Activated naive CD4-positive, alpha-beta T cell treated with anti-CD3 and anti-CD28 coated beads for 36 hours (primary cell): ENCODE results near the gene RBM42. TPM values are rescaled to one million over a fixed set of nuclear protein-coding genes. Genes with fewer than 3 reads are reported as not detected.
"Not testable (repeated sequence)": the region's sequence is repeated elsewhere in the genome, so short reads cannot be mapped to it uniquely, and the experiment has no call there.

Experiments
- CTCF ChIA-PET: fragments of 350-600 bp; sonication (Branson Sonifier 250); formaldehyde crosslinking; loops from one replicate; lab custom pipeline; 2021; ENCODE audit warnings: antibody characterized with exemption; lab: Charles Lee
- DNase-seq: peaks from one replicate; pipeline ENCODE4 v3.0.0-alpha.2; 2020
- H3K27ac Mint-ChIP-seq: one replicate; pipeline ENCODE4 v1.8.0; 2021; ENCODE audit warnings: mild to moderate bottlenecking, mixed read lengths
- H3K27me3 Mint-ChIP-seq: one replicate; pipeline ENCODE4 v1.8.0; 2021; ENCODE audit warnings: low read depth, mixed read lengths
- H3K36me3 Mint-ChIP-seq: one replicate; pipeline ENCODE4 v1.8.0; 2021; ENCODE audit warnings: low read depth, mixed read lengths
- H3K4me1 Mint-ChIP-seq: one replicate; pipeline ENCODE4 v1.8.0; 2021; ENCODE audit warnings: low read depth, mixed read lengths
- H3K4me3 Mint-ChIP-seq: one replicate; pipeline ENCODE4 v1.8.0; 2021; ENCODE audit warnings: mild to moderate bottlenecking, moderate library complexity, mixed read lengths
- H3K9me3 Mint-ChIP-seq: one replicate; pipeline ENCODE4 v1.8.0; 2021; ENCODE audit warnings: mixed read lengths
- intact Hi-C: fragments of 100-400 bp; cut with micrococcal nuclease; formaldehyde crosslinking; loops from one replicate; pipeline ENCODE4 v1.15.1; 2023
- total RNA-seq, 2 experiments: library from RNA; stranded (reverse); gene quantifications; one replicate each; pipeline ENCODE4 v1.2.3, GENCODE V29; 2021

RBM42 gene
- total RNA-seq, 2 experiments from 2014 or later, result 64.2 to 66.2 TPM

GRCh38 chr19:35643255-35644205, 14.7 kb downstream of the RBM42 start:
- Mint-ChIP-seq H3K9me3 (no peaks in the 10 kb centered on the region), H3K27me3 (no peaks in the 10 kb centered on the region), H3K36me3 (peaks cover 1% of the 10 kb centered on the region), H3K27ac (peak overlapping the region; percentile 79), H3K4me3 (peak overlapping the region; percentile 82), H3K4me1 (peaks cover 36% of the 10 kb centered on the region)
- intact Hi-C loops, result loop anchor here (1.0 to 5.0 kb wide), 7 partner anchors 15 to 225 kb away; partner anchors contain the start of genes APLP1, ARHGAP33, HAUS5 and TMEM147
- DNase-seq, result peak; percentile 83
- CTCF ChIA-PET, result interaction anchor here (0.7 kb wide), 1 partner anchor 30 kb away, joined by 4 read pairs; no protein-coding TSS in a partner anchor

DNA sequence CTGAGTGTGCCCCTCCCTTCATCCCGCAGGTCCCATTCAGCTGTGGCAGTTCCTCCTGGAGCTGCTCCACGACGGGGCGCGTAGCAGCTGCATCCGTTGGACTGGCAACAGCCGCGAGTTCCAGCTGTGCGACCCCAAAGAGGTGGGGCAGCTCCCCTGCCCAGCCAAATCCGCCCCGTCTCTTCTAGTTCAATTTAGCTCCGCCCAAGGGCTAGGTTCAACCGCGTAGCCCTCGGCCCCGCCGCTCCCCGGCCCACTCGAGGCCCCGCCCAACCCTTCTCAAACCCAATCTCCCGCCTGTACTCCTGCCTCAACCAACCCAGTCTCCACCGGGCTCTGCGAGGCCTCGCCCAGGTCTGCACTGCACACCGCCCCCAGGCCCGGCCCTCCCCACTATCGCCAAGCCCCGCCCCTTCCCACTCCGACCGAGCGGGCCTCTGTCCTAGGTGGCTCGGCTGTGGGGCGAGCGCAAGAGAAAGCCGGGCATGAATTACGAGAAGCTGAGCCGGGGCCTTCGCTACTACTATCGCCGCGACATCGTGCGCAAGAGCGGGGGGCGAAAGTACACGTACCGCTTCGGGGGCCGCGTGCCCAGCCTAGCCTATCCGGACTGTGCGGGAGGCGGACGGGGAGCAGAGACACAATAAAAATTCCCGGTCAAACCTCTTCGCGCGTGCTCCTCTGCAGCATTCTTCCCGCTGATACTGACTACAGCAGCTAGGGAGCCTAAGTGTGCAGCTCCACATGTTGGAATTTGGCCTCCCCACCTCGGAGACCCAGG, 15.6 kb downstream of the RBM42 start:
- H3K4me1 Mint-ChIP-seq, result peaks cover 40% of the 10 kb centered on the region
- peak; percentile 97 for DNase-seq
- H3K27ac Mint-ChIP-seq, result peak overlapping the region; percentile 79
- H3K27me3 Mint-ChIP-seq, result no peaks in the 10 kb centered on the region
- H3K9me3 Mint-ChIP-seq, result no peaks in the 10 kb centered on the region
- peak overlapping the region; percentile 82 for H3K4me3 Mint-ChIP-seq
- intact Hi-C loops, result loop anchor here (1.0 to 5.0 kb wide), 6 partner anchors 16 to 133 kb away; partner anchors contain the start of genes ARHGAP33, HAUS5 and TMEM147
- CTCF ChIA-PET, result interaction anchor here (0.9 kb wide), 1 partner anchor 97 kb away, joined by 4 read pairs; no protein-coding TSS in a partner anchor
- H3K36me3 Mint-ChIP-seq, result peaks cover 3% of the 10 kb centered on the region

GRCh38 chr19:35644987-35645679, 16.3 kb downstream of the RBM42 start:
- no peaks in the 10 kb centered on the region for H3K9me3 Mint-ChIP-seq
- no peaks in the 10 kb centered on the region for H3K27me3 Mint-ChIP-seq
- CTCF ChIA-PET, result interaction anchor here (0.5 to 0.9 kb wide), 3 partner anchors 49 to 97 kb away, joined by 3 to 4 read pairs (median 3); no protein-coding TSS in a partner anchor
- H3K4me3 Mint-ChIP-seq, result peak overlapping the region; percentile 82
- peak overlapping the region; percentile 79 for H3K27ac Mint-ChIP-seq
- H3K4me1 Mint-ChIP-seq, result peaks cover 45% of the 10 kb centered on the region
- intact Hi-C loops, result loop anchor here (1.0 to 5.0 kb wide), 6 partner anchors 17 to 132 kb away; partner anchors contain the start of genes ARHGAP33, HAUS5 and TMEM147
- DNase-seq, result peak; percentile 90
- H3K36me3 Mint-ChIP-seq, result peaks cover 3% of the 10 kb centered on the region

DNA sequence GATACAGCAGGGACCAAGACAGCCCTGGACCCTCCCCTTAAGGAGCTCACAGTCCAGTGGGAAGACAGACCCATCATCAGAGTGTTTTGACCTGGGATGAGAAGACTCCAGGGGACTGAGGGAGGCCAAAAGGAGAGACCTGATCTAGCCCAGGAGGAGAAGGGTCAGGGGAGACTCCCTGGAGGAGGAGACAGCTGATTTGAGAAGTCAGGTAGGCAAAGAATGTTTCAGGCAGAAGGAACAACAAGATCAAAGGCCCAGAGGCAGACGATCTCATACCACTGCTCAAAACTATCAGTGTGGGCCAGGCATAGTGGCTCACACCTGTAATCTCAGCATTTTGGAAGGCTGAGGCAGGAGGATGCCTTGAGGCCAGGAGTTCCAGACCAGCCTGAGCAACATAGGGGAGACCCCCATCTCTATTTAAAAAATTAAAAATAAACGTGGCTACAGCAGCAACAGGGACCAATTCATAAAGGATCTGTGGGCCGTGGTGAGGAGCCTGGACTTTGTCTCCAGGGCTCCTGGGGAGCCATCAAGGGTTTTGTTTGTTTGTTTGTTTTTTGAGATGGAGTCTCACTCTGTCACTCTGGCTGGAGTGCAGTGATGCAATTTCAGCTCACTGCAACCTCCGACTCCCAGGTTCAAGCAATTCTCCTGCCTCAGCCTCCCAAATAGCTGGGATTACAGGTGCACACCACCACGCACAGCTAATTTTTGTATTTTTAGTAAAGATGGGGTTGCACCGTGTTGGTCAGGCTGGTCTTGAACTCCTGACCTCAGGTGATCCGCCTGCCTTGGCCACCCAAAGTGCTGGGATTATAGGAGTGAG, 17.1 kb downstream of the RBM42 start:
- CTCF ChIA-PET, result interaction anchor here (0.9 kb wide), 1 partner anchor 53 kb away, joined by 3 read pairs; no protein-coding TSS in a partner anchor
- intact Hi-C loops, result loop anchor here (2.0 kb wide), 1 partner anchor 67 kb away; no protein-coding TSS in a partner anchor
- no peak for DNase-seq
- H3K9me3 Mint-ChIP-seq, result no peaks in the 10 kb centered on the region
- H3K27ac Mint-ChIP-seq, result no peak overlapping the region
- H3K27me3 Mint-ChIP-seq, result no peaks in the 10 kb centered on the region
- no peak overlapping the region for H3K4me3 Mint-ChIP-seq
- peaks cover 53% of the 10 kb centered on the region for H3K4me1 Mint-ChIP-seq
- peaks cover 5% of the 10 kb centered on the region for H3K36me3 Mint-ChIP-seq

GRCh38 chr19:35648017-35648961, 19.5 kb downstream of the RBM42 start, which contains the start of gene COX6B1:
Gene COX6B1 (plus strand): TSS chr19:35648323. CDS start chr19:35651244, 2,921 bp downstream.
- intact Hi-C loops, result loop anchor here (1.0 kb wide), 3 partner anchors 20 to 283 kb away; no protein-coding TSS in a partner anchor
- peak; percentile 97 for DNase-seq
- no peaks in the 10 kb centered on the region for H3K9me3 Mint-ChIP-seq

DNA sequence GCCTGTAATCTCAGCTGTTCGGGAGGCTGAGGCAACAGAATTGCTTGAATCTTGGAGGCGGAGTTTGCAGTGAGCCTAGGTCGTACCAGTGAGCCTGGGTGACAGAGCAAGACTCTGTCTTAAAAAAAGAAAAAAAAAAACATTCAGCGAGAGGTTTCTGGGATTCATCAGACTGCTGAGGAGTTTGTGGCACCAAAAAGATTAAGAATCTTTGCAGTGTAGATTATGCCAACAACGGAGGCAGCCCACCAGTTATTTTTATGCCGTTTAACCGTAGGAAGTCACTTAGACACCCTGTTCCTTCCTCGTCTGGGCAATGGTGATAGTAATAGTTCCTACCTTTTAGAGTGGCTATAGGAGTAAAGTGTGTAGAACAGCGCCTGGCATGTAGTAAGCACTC, 21.7 kb downstream of the RBM42 start:
- Mint-ChIP-seq H3K4me1 (peaks cover 33% of the 10 kb centered on the region), H3K4me3 (peak overlapping the region; percentile 21), H3K27me3 (no peaks in the 10 kb centered on the region), H3K36me3 (peaks cover 29% of the 10 kb centered on the region), H3K27ac (no peak overlapping the region), H3K9me3 (no peaks in the 10 kb centered on the region)
- DNase-seq, result no peak
- intact Hi-C loops, result no loop called here
- CTCF ChIA-PET, result interaction anchor here (0.6 kb wide), 1 partner anchor 69 kb away, joined by 3 read pairs; no protein-coding TSS in a partner anchor

More at GRCh38 chr19:35648017-35648961, 19.5 kb downstream of the RBM42 start, which contains the start of gene COX6B1:
- peak within 1 kb of the TSS; percentile 87 for H3K4me3 Mint-ChIP-seq
- peaks cover 16% of the 10 kb centered on the region for H3K36me3 Mint-ChIP-seq
- peak within 1 kb of the TSS; percentile 91 for H3K27ac Mint-ChIP-seq
- CTCF ChIA-PET, result interaction anchor here (0.5 to 1.7 kb wide), 8 partner anchors 8 to 282 kb away, joined by 3 to 12 read pairs (median 3); no protein-coding TSS in a partner anchor
- H3K4me1 Mint-ChIP-seq, result peaks cover 40% of the 10 kb centered on the region
- H3K27me3 Mint-ChIP-seq, result no peaks in the 10 kb centered on the region

GRCh38 chr19:35654828-35655227, 26.0 kb downstream of the RBM42 start:
- H3K9me3 Mint-ChIP-seq, H3K27me3 Mint-ChIP-seq, DNase-seq, intact Hi-C loops, H3K27ac Mint-ChIP-seq, H3K4me3 Mint-ChIP-seq: not testable (repeated sequence)
- Mint-ChIP-seq H3K4me1 (peaks cover 22% of the 10 kb centered on the region), H3K36me3 (peaks cover 47% of the 10 kb centered on the region)
- CTCF ChIA-PET, result interaction anchor here (1.1 kb wide), 1 partner anchor 26 kb away, joined by 3 read pairs; no protein-coding TSS in a partner anchor

- no peak for DNase-seq
- Mint-ChIP-seq H3K4me3 (no peak overlapping the region), H3K36me3 (peaks cover 49% of the 10 kb centered on the region), H3K9me3 (no peaks in the 10 kb centered on the region), H3K4me1 (peaks cover 16% of the 10 kb centered on the region), H3K27ac (peak overlapping the region; percentile 47), H3K27me3 (no peaks in the 10 kb centered on the region)
- CTCF ChIA-PET, result no interaction called here
- intact Hi-C loops, result no loop called here
These were observed 26.8 kb downstream of the RBM42 start for GRCh38 chr19:35655600-35655999.

DNA sequence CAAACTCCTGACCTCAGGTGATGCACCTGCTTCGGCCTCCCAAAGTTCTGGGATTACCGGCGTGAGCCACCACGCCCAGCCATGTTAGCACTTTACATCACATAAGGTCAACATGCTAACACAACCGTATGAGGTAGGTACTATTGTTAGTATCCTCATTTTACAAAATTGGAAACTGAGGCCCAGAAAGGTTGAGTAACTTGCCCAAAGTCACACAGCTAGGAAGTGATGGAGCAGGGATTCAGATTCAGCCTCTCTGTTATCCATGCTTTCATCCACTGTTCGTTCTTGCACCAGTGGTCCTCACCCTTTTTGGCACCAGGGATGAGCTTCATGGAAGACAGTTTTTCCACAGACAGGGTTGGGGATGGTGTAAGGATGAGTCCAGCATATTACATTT, 27.9 kb downstream of the RBM42 start:
- no peak overlapping the region for H3K4me3 Mint-ChIP-seq
- H3K9me3 Mint-ChIP-seq, result no peaks in the 10 kb centered on the region
- H3K27me3 Mint-ChIP-seq, result no peaks in the 10 kb centered on the region
- intact Hi-C loops, result no loop called here
- H3K4me1 Mint-ChIP-seq, result peaks cover 8% of the 10 kb centered on the region
- H3K27ac Mint-ChIP-seq, result no peak overlapping the region
- peaks cover 46% of the 10 kb centered on the region for H3K36me3 Mint-ChIP-seq
- no peak for DNase-seq
- CTCF ChIA-PET, result interaction anchor here (0.7 kb wide), 1 partner anchor 9 kb away, joined by 3 read pairs; the partner anchor contains the start of gene COX6B1
